ENCODE data around the gene ZNF669.

DNA sequence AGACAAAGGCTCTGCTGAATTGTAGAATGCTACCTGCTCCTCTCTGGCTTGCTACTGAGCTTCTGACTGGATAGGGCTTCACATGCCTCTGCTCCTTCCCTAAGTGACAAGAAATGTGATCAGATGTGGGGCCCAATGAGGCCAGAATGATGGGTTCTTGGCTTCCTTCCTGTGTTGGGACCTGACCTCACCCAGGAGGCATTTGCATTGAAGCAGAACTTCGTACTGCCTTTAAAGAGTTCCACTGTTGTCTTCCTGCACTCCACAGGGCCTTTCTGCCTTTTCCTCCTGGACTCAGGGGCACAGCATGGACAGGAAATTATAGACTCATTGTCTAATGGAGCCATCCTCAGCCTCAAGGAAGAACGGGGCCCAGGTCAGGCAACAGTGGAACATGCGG lies 39.9 kb downstream of the ZNF669 start:
- TF ChIP-seq, protein P1, sequence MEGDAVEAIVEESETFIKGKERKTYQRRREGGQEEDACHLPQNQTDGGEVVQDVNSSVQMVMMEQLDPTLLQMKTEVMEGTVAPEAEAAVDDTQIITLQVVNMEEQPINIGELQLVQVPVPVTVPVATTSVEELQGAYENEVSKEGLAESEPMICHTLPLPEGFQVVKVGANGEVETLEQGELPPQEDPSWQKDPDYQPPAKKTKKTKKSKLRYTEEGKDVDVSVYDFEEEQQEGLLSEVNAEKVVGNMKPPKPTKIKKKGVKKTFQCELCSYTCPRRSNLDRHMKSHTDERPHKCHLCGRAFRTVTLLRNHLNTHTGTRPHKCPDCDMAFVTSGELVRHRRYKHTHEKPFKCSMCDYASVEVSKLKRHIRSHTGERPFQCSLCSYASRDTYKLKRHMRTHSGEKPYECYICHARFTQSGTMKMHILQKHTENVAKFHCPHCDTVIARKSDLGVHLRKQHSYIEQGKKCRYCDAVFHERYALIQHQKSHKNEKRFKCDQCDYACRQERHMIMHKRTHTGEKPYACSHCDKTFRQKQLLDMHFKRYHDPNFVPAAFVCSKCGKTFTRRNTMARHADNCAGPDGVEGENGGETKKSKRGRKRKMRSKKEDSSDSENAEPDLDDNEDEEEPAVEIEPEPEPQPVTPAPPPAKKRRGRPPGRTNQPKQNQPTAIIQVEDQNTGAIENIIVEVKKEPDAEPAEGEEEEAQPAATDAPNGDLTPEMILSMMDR (IDR thresholded peaks at IDR 0.05) = no peak
- TF ChIP-seq POLR2A (IDR thresholded peaks at IDR 0.05) = no peak

Measured in right lobe of liver (tissue), 4 donors.